MM.1S (cell line): ENCODE data around the gene TCEANC2.

ENCODE experiments used
- CTCF ChIP-seq: fragments of 300-600 bp; sonication (generic); IDR thresholded peaks from 2 replicates; pipeline ENCODE4 v1.5.1; 2016; ENCODE audit warnings: antibody characterized with exemption, low read length, mixed read lengths
- EZH2 ChIP-seq: fragments of 300-600 bp; sonication (generic); optimal IDR thresholded peaks from 2 replicates; pipeline ENCODE3; 2017; ENCODE audit warnings: low read depth, mild to moderate bottlenecking, antibody characterized with exemption, low read length, mixed read lengths
- EZH2phosphoT487 ChIP-seq: fragments of 300-600 bp; sonication (generic); IDR thresholded peaks from 2 replicates; pipeline ENCODE4 v1.6.1; 2018; ENCODE audit warnings: antibody characterized with exemption, low read length

GRCh38 chr1:54131419-54131818, 78.0 kb downstream of the TCEANC2 start:
- no peak for TF ChIP-seq EZH2
- TF ChIP-seq CTCF, result no peak
- TF ChIP-seq EZH2phosphoT487, result no peak
